ENCODE results near the gene BCL7B. TPM values are rescaled to one million over a fixed set of nuclear protein-coding genes. Genes with fewer than 3 reads are reported as not detected.
"Not testable (repeated sequence)": the region's sequence is repeated elsewhere in the genome, so short reads cannot be mapped to it uniquely, and the experiment has no call there.

BCL7B gene
- total RNA-seq, 1 experiment from 2014 or later: 50.4 TPM

- TF ChIP-seq POLR2A (IDR thresholded peaks at IDR 0.05; ENCODE audit: borderline replicate concordance, extremely low read depth, insufficient read depth, insufficient read length) (no peak), REST (IDR thresholded peaks at IDR 0.05; ENCODE audit: low read depth) (no peak), FOSL1 (IDR thresholded peaks at IDR 0.05; ENCODE audit: low read depth) (no peak), SIN3A (IDR thresholded peaks at IDR 0.05; ENCODE audit: low read depth) (no peak), JUND (IDR thresholded peaks at IDR 0.05) (no peak), ZFX (IDR thresholded peaks at IDR 0.05) (no peak), ELF1 (IDR thresholded peaks at IDR 0.05; ENCODE audit: borderline replicate concordance, low read depth) (no peak), ZNF274 (IDR thresholded peaks at IDR 0.05; ENCODE audit: low read depth, low read length) (no peak), YY1 (IDR thresholded peaks at IDR 0.05; ENCODE audit: extremely low read depth, insufficient replicate concordance, low read depth, low read length) (no peak), SP1 (IDR thresholded peaks at IDR 0.05; ENCODE audit: low read depth) (no peak), MAX (IDR thresholded peaks at IDR 0.05) (no peak), POLR2AphosphoS5 (IDR thresholded peaks at IDR 0.05; ENCODE audit: low read depth, low read length) (no peak), EZH2phosphoT487 (IDR thresholded peaks at IDR 0.05; ENCODE audit: borderline replicate concordance) (no peak), RAD21 (IDR thresholded peaks at IDR 0.05; ENCODE audit: low read depth) (no peak)
- TF ChIP-seq, protein P1, sequence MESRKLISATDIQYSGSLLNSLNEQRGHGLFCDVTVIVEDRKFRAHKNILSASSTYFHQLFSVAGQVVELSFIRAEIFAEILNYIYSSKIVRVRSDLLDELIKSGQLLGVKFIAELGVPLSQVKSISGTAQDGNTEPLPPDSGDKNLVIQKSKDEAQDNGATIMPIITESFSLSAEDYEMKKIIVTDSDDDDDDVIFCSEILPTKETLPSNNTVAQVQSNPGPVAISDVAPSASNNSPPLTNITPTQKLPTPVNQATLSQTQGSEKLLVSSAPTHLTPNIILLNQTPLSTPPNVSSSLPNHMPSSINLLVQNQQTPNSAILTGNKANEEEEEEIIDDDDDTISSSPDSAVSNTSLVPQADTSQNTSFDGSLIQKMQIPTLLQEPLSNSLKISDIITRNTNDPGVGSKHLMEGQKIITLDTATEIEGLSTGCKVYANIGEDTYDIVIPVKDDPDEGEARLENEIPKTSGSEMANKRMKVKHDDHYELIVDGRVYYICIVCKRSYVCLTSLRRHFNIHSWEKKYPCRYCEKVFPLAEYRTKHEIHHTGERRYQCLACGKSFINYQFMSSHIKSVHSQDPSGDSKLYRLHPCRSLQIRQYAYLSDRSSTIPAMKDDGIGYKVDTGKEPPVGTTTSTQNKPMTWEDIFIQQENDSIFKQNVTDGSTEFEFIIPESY (IDR thresholded peaks at IDR 0.05; ENCODE audit: extremely low read depth, insufficient replicate concordance, low read length): no peak
- ChIA-PET RAD21 (ENCODE audit: low non-redundant PET in 1 of 2, low total read pairs in 2 of 2, uncharacterized antibody in 2 of 2, unreplicated experiment in 2 of 2) (no interaction called here), CTCF (no interaction called here), POLR2A (interaction anchor here (1.2 kb wide), 1 partner anchor 32 kb away, joined by 3 read pairs; no protein-coding TSS in a partner anchor)
- H3K4me3 ChIP-seq (replicated peaks in 1 of 2; ENCODE audit: low read depth in 1 of 2, low read length in 2 of 2): no peak overlapping the region
- no peaks in the 10 kb centered on the region for H3K9me2 ChIP-seq (ENCODE audit: insufficient read depth)
- BruUV-seq (replicated peaks): no TSS peak
- intact Hi-C loops (cut with micrococcal nuclease): no loop called here
- H3K9me3 ChIP-seq (ENCODE audit: control insufficient read depth in 1 of 2, insufficient read depth in 1 of 2, low read depth in 1 of 2, low read length in 2 of 2): no peaks in the 10 kb centered on the region
- no peaks in the 10 kb centered on the region for H3K27me3 ChIP-seq (ENCODE audit: insufficient read depth, low read length)
- H3K4me1 ChIP-seq (ENCODE audit: control insufficient read depth in 1 of 2, insufficient read depth in 2 of 2, low read length in 2 of 2): peaks cover 5 to 11% of the 10 kb centered on the region in 2 experiments; a peak in 3 of 4 replicates
- H4K20me1 ChIP-seq (ENCODE audit: insufficient read depth): no peaks in the 10 kb centered on the region
- no peak overlapping the region for H3K9ac ChIP-seq (ENCODE audit: low read length)
- no peak overlapping the region for H2AFZ ChIP-seq (ENCODE audit: low read depth, low read length, poor library complexity, severe bottlenecking)
- DNase-seq (ENCODE audit: low read depth, low spot score) (no peak), ATAC-seq (no peak)
- H3K79me2 ChIP-seq (ENCODE audit: insufficient read depth, low read length): no peaks in the 10 kb centered on the region
- no peak overlapping the region for H3K27ac ChIP-seq (ENCODE audit: low read depth, low read length)
- H3K4me2 ChIP-seq (ENCODE audit: low read length): no peak overlapping the region
- no peaks in the 10 kb centered on the region for H3K36me3 ChIP-seq (ENCODE audit: control insufficient read depth in 1 of 2, insufficient read depth in 2 of 2, low read length in 2 of 2)
Observed at GRCh38 chr7:73526896-73527821, 30.3 kb downstream of the BCL7B start.

DNA sequence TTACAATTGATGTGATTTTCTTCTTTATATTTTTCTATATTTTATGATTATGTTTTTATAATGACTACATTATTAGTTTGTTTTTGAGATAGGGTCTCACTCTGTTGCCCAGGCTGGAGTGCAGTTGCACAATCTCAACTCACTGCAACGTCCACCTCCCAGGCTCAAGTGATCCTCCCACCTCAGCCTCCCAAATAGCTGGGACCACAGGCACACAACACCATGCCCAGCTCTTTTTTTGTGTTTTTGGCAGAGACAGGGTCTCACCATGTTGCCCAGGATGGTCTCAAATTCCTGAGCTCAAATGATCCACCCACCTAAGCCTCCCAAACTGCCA, 31.4 kb downstream of the BCL7B start:
- ATAC-seq; H3K9ac ChIP-seq (ENCODE audit: low read length); POLR2A ChIA-PET; H3K36me3 ChIP-seq (ENCODE audit: control insufficient read depth in 1 of 2, insufficient read depth in 2 of 2, low read length in 2 of 2); H3K4me3 ChIP-seq (replicated peaks in 1 of 2; ENCODE audit: low read depth in 1 of 2, low read length in 2 of 2); BruUV-seq (replicated peaks); H3K9me2 ChIP-seq (ENCODE audit: insufficient read depth); H3K9me3 ChIP-seq (ENCODE audit: control insufficient read depth in 1 of 2, insufficient read depth in 1 of 2, low read depth in 1 of 2, low read length in 2 of 2); DNase-seq (ENCODE audit: low read depth, low spot score); H3K27ac ChIP-seq (ENCODE audit: low read depth, low read length); CTCF ChIA-PET; H3K79me2 ChIP-seq (ENCODE audit: insufficient read depth, low read length); H2AFZ ChIP-seq (ENCODE audit: low read depth, low read length, poor library complexity, severe bottlenecking); RAD21 ChIA-PET (ENCODE audit: low non-redundant PET in 1 of 2, low total read pairs in 2 of 2, uncharacterized antibody in 2 of 2, unreplicated experiment in 2 of 2); H3K27me3 ChIP-seq (ENCODE audit: insufficient read depth, low read length); intact Hi-C loops (cut with micrococcal nuclease); H4K20me1 ChIP-seq (ENCODE audit: insufficient read depth); H3K4me2 ChIP-seq (ENCODE audit: low read length): not testable (repeated sequence)
- H3K4me1 ChIP-seq (ENCODE audit: control insufficient read depth in 1 of 2, insufficient read depth in 2 of 2, low read length in 2 of 2): peaks cover 5 to 11% of the 10 kb centered on the region in 2 experiments; a peak in 3 of 4 replicates
